Measurements from ENCODE around the gene TUBA1C. TPM values are rescaled to one million over a fixed set of nuclear protein-coding genes. Genes with fewer than 3 reads are reported as not detected.

TUBA1C gene
- total and polyA plus RNA-seq, 2 of the 8 experiments (the other 6 are each of a cell fraction or from before 2014, with no cell fraction given) = 504 to 3,101 TPM

GRCh38 chr12:49272790-49273725 is 8.2 kb downstream of the TUBA1C start:
- 91% methylated on average over 16 of the region's 16 CpGs; no CpG with 5 or more reads in 1 of the 2 experiments for WGBS, 2 experiments (ENCODE audit: extremely low coverage in 1 of 2, insufficient coverage in 1 of 2, insufficient read length in 1 of 2, insufficient replicate concordance in 2 of 2, low coverage in 1 of 2, low lambda C conversion rate in 2 of 2, missing lambda C conversion rate in 1 of 2)
- Histone ChIP-seq H3K14ac (ENCODE audit: insufficient read length) (no peak overlapping the region), H2AFZ (ENCODE audit: low read length) (no peak overlapping the region), H2BK120ac (replicated peaks; ENCODE audit: low read depth, low read length) (no peak overlapping the region), H3K18ac (ENCODE audit: extremely low read depth, low read length) (no peak overlapping the region), H3K9me3 (ENCODE audit: insufficient read depth in 2 of 2, low read depth in 1 of 2, low read length in 1 of 2) (no peaks in the 10 kb centered on the region), H3K9ac (replicated peaks in 1 of 4; ENCODE audit: extremely low read depth in 1 of 4, low read depth in 3 of 4, low read length in 3 of 4) (no peak overlapping the region), H3K4me3 (ENCODE audit: extremely low read depth in 1 of 4, insufficient read depth in 2 of 4, low read depth in 3 of 4, low read length in 4 of 4) (no peak overlapping the region), H3K4me2 (ENCODE audit: insufficient read depth in 1 of 2, low read depth in 2 of 2, low read length in 2 of 2) (no peak overlapping the region), H3K4ac (replicated peaks; ENCODE audit: insufficient read length, low read depth, low read length) (no peak overlapping the region), H4K8ac (ENCODE audit: extremely low read depth, insufficient read depth, low read length) (no peak overlapping the region), H3K27ac (ENCODE audit: low read depth, low read length) (no peak overlapping the region), H3K27me3 (replicated peaks in 1 of 4; ENCODE audit: control insufficient read depth in 3 of 4, extremely low read depth in 1 of 4, insufficient read depth in 3 of 4, low read length in 3 of 4) (no peaks in the 10 kb centered on the region), H3K79me1 (ENCODE audit: low read depth, low read length) (no peaks in the 10 kb centered on the region; the same call in 1 of the 2 replicates), H3K23me2 (ENCODE audit: low read depth, low read length) (no peaks in the 10 kb centered on the region), H3K79me2 (ENCODE audit: control insufficient read depth in 1 of 2, insufficient read depth in 2 of 2, low read length in 2 of 2) (peaks cover 0 to 9% of the 10 kb centered on the region in 2 experiments; a peak in 2 of 4 replicates), H4K20me1 (replicated peaks in 1 of 2; ENCODE audit: control insufficient read depth in 1 of 2, insufficient read depth in 2 of 2, low read length in 2 of 2) (peaks cover 4 to 8% of the 10 kb centered on the region in 2 experiments), H2BK20ac (ENCODE audit: low read length) (no peak overlapping the region), H2AK5ac (ENCODE audit: low read depth, low read length) (no peak overlapping the region), H3K56ac (replicated peaks; ENCODE audit: insufficient read length, low read depth, low read length) (no peak overlapping the region), H3K36me3 (ENCODE audit: control insufficient read depth in 2 of 4, insufficient read depth in 4 of 4, low read length in 3 of 4) (peaks cover 18 to 50% (median 37%) of the 10 kb centered on the region in 4 experiments), H3K23ac (ENCODE audit: insufficient read length) (no peak overlapping the region), H4K91ac (replicated peaks; ENCODE audit: insufficient read length, low read length) (no peak overlapping the region), H3K4me1 (replicated peaks in 1 of 4; ENCODE audit: control insufficient read depth in 3 of 4, insufficient read depth in 4 of 4, low read length in 3 of 4) (no peaks in the 10 kb centered on the region), H2BK15ac (ENCODE audit: low read length) (no peak overlapping the region), H2BK12ac (ENCODE audit: low read depth, low read length) (no peak overlapping the region), H2BK5ac (ENCODE audit: low read depth, low read length) (no peak overlapping the region), H4K5ac (ENCODE audit: insufficient read length, low read depth, low read length) (no peak overlapping the region)
- ChIA-PET CTCF (ENCODE audit: partially characterized antibody) (interaction anchor here (0.8 to 0.9 kb wide), 2 partner anchors 22 to 59 kb away, joined by 3 to 4 read pairs; partner anchors contain the start of gene PRPH), POLR2A (ENCODE audit: partially characterized antibody) (interaction anchor here (0.7 to 1.9 kb wide), 4 partner anchors 9 to 23 kb away, joined by 3 to 14 read pairs (median 5); partner anchors contain the start of genes PRPH and TUBA1C)
- no peak for FAIRE-seq
- DNase-seq (ENCODE audit: low read depth in 1 of 2, low spot score in 2 of 2) = no peak
- no peak for TF ChIP-seq SRF (IDR thresholded peaks at IDR 0.05; ENCODE audit: low read depth, low read length)
- no peak for TF ChIP-seq E2F6 (IDR thresholded peaks at IDR 0.05)
- no peak for TF ChIP-seq EP300 (IDR thresholded peaks at IDR 0.05; ENCODE audit: borderline replicate concordance in 1 of 2, low read depth in 2 of 2, low read length in 2 of 2)
- no peak for TF ChIP-seq TCF12 (IDR thresholded peaks at IDR 0.05; ENCODE audit: low read depth, low read length)
- no peak for TF ChIP-seq CHD1 (IDR thresholded peaks at IDR 0.05; ENCODE audit: low read depth, low read length)
- no peak for TF ChIP-seq HDAC6 (IDR thresholded peaks at IDR 0.05; ENCODE audit: low read depth, low read length)
- no peak for TF ChIP-seq USF2 (IDR thresholded peaks at IDR 0.05; ENCODE audit: low read length)
- TF ChIP-seq CREB1 (IDR thresholded peaks at IDR 0.05) = no peak
- TF ChIP-seq JUND (IDR thresholded peaks at IDR 0.05; ENCODE audit: low read length) = no peak
- no peak for TF ChIP-seq CHD2 (IDR thresholded peaks at IDR 0.05; ENCODE audit: low read length)
- TF ChIP-seq YY1 (IDR thresholded peaks at IDR 0.05; ENCODE audit: low read depth, low read length) = no peak

Measured in H1 (cell line).